Left ventricle myocardium inferior (tissue), 1 donor: ENCODE measurements around the gene AIG1. TPM values are rescaled to one million over a fixed set of nuclear protein-coding genes. Genes with fewer than 3 reads are reported as not detected.

ENCODE experiments used
- DNase-seq: peaks from one replicate; pipeline ENCODE4 v3.0.0-alpha.2; 2020
- H3K27ac ChIP-seq: fragments of 200-600 bp; replicated peaks from 2 replicates; pipeline ENCODE4 v1.8.0; 2021
- H3K27me3 ChIP-seq: fragments of 200-600 bp; 2 replicates; pipeline ENCODE4 v1.8.0; 2021; ENCODE audit warnings: low read depth
- H3K36me3 ChIP-seq: fragments of 200-600 bp; 2 replicates; pipeline ENCODE4 v1.8.0; 2021
- H3K4me1 ChIP-seq: fragments of 200-600 bp; 2 replicates; pipeline ENCODE4 v1.8.0; 2021
- H3K4me3 ChIP-seq: fragments of 200-600 bp; 2 replicates; pipeline ENCODE4 v1.8.0; 2021; ENCODE audit warnings: mild to moderate bottlenecking, moderate library complexity
- H3K9me3 ChIP-seq: fragments of 200-600 bp; replicated peaks from 2 replicates; pipeline ENCODE4 v1.8.0; 2021
- intact Hi-C: fragments of 100-400 bp; cut with micrococcal nuclease; formaldehyde crosslinking; loops from one replicate; pipeline ENCODE4 v1.11.0; 2022
- total RNA-seq: library from RNA; stranded (reverse); fragmentation: NEBNext Ultra II Directional; extraction: Animal tissue kit (Norgen Biotek cat#: 25700); gene quantifications from one replicate; pipeline ENCODE4 v1.2.1, GENCODE V29; 2021
- TF ChIP-seq, protein P1 (sequence below): fragments of 200-600 bp; IDR thresholded peaks from 2 replicates; pipeline ENCODE4 v1.8.0; 2021; ENCODE audit warnings: antibody characterized with exemption, mild to moderate bottlenecking, borderline replicate concordance
- donor health status: DM: no; HTN: yes; CAD: no; lungs with severe emphysema.

The AIG1 gene
- total RNA-seq, 1 donor from 2014 or later = 76.5 TPM

DNA sequence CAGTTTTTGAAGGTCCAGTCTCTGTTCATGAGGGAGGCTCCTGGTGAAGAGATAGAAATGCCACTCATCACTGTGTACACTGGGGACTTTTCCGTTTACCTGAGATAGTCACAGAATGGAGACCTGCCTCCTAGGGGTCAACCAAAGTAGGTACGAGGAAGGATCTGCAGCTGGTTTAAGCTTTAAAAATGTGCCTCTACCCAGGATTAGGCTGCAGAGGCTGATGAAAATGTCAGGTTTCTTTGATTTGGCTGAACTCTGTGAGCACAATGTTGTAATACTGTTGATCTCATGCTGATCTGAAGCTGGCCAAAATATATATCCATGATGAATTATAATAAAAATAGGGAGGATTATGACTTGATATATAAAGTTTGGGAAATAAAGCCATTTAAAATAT, 207.1 kb downstream of the AIG1 start:
- H3K4me3 ChIP-seq = no peak overlapping the region
- H3K36me3 ChIP-seq = no peaks in the 10 kb centered on the region
- no peak for DNase-seq
- H3K27ac ChIP-seq = no peak overlapping the region
- peaks cover 28% of the 10 kb centered on the region for H3K4me1 ChIP-seq
- no peaks in the 10 kb centered on the region for H3K9me3 ChIP-seq
- H3K27me3 ChIP-seq = no peaks in the 10 kb centered on the region
- intact Hi-C loops = no loop called here
- TF ChIP-seq, protein P1, sequence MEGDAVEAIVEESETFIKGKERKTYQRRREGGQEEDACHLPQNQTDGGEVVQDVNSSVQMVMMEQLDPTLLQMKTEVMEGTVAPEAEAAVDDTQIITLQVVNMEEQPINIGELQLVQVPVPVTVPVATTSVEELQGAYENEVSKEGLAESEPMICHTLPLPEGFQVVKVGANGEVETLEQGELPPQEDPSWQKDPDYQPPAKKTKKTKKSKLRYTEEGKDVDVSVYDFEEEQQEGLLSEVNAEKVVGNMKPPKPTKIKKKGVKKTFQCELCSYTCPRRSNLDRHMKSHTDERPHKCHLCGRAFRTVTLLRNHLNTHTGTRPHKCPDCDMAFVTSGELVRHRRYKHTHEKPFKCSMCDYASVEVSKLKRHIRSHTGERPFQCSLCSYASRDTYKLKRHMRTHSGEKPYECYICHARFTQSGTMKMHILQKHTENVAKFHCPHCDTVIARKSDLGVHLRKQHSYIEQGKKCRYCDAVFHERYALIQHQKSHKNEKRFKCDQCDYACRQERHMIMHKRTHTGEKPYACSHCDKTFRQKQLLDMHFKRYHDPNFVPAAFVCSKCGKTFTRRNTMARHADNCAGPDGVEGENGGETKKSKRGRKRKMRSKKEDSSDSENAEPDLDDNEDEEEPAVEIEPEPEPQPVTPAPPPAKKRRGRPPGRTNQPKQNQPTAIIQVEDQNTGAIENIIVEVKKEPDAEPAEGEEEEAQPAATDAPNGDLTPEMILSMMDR = no peak

DNA sequence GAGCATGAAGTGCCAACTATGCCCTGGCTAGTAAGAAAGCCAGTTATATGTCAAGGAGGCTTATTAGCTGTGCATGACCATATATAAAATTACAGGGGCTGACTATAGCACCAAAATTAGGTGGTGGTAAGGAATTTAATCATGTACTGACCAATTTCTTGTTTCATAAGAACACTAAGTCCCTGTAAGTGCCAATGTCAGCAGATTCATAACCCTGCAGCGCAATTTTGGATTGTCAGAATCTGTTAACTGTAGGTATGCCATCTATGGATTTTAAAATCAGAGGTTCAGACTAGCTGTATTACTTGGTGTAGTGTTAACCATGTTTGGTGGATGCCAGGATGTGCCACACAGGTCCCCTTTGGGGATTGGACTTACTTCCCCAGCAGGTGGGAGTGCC, 207.8 kb downstream of the AIG1 start:
- no peaks in the 10 kb centered on the region for H3K9me3 ChIP-seq
- TF ChIP-seq, protein P1 = no peak
- intact Hi-C loops = no loop called here

DNA sequence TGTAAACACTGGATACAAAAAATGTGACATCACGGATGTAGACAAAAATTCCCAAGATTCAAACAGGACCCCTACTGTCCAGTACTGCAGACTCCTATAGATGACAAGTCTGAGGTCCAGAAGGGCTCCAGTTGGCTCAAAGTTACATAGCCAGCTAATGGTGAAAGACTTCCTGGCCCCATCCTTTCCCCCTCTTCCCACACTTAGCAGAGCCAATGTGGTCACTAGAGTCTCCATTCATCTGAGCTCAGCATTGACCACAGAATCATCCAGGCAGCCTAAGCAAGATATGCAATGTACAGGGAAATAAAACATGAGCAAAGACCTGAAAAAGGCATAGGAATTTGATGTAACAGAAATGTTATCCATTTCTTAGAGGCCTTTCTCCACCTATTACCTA, 209.3 kb downstream of the AIG1 start:
- Histone ChIP-seq H3K27ac (no peak overlapping the region), H3K36me3 (no peaks in the 10 kb centered on the region), H3K4me1 (peaks cover 28% of the 10 kb centered on the region), H3K27me3 (no peaks in the 10 kb centered on the region), H3K9me3 (no peaks in the 10 kb centered on the region), H3K4me3 (no peak overlapping the region)
- TF ChIP-seq, protein P1 = no peak
- DNase-seq = no peak
- intact Hi-C loops = no loop called here

More for the DNA sequence above, 207.8 kb downstream of the AIG1 start:
- peaks cover 28% of the 10 kb centered on the region for H3K4me1 ChIP-seq
- no peak overlapping the region for H3K27ac ChIP-seq
- H3K4me3 ChIP-seq = no peak overlapping the region
- DNase-seq = no peak
- H3K27me3 ChIP-seq = no peaks in the 10 kb centered on the region
- H3K36me3 ChIP-seq = no peaks in the 10 kb centered on the region

DNA sequence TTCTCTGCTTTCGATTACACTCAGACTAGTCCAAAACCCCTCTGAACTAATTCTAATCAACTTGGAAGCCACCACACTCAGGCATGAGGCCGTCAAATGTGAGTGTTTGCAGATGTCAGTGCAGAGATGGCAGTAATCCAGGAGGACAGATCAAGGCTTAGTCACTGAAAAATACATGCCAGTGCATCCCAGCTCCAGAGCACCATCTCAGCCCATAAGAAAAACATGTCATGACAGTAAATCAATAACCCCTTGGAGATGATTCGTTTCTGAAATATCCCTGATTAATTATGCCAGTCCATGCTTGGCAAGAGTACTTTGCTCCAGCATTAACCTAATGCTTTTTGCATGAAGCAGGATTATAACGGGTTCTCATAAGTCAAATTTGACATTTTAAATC, 210.3 kb downstream of the AIG1 start:
- intact Hi-C loops = no loop called here
- Histone ChIP-seq H3K27me3 (no peaks in the 10 kb centered on the region), H3K4me3 (no peak overlapping the region), H3K9me3 (no peaks in the 10 kb centered on the region), H3K27ac (no peak overlapping the region), H3K36me3 (no peaks in the 10 kb centered on the region), H3K4me1 (peaks cover 28% of the 10 kb centered on the region)
- no peak for DNase-seq
- TF ChIP-seq, protein P1 = no peak

DNA sequence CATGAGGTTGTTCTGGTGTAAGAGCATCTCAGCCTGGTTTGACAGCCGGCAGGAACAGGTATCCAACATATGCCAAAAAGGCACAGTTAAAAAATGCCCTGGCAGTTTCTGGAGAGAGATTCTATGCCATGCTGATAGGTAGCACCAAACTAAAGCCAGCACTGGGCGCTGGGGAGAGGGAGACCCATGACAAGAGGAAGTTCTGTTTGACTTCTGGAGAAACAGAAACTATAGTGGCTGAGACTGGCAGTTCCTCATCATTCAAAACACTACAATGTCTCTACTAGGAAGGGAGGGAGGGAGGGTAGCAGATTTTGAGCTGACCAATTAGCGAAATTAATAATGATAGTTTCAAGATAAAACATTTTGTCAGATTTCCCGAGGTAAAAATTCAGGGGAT, 215.7 kb downstream of the AIG1 start:
- Histone ChIP-seq H3K4me3 (no peak overlapping the region), H3K36me3 (no peaks in the 10 kb centered on the region), H3K27me3 (no peaks in the 10 kb centered on the region), H3K4me1 (peaks cover 2% of the 10 kb centered on the region), H3K27ac (no peak overlapping the region), H3K9me3 (no peaks in the 10 kb centered on the region)
- intact Hi-C loops = no loop called here
- TF ChIP-seq, protein P1 = no peak
- DNase-seq = no peak

DNA sequence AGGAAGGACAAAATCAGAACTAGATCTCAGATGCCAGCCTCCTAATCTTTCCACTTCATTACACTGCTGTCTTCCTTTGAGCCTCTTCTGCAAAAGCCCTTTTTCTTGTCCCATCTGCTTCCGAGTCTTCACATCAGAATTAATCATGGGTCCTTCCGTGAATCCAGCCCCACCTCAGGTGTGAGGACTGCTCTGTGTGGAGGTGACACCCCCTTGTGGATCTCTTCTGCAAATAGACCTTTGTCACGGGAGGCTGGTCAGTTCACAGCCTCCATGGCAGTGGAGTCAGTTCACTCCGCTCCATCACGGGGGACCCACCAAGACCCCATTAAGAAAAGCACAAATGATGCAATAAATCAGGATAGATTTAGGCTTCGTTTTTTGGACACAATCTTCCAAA, 218.7 kb downstream of the AIG1 start:
- no peaks in the 10 kb centered on the region for H3K4me1 ChIP-seq
- H3K4me3 ChIP-seq = no peak overlapping the region
- H3K27ac ChIP-seq = no peak overlapping the region
- TF ChIP-seq, protein P1 = peak; percentile 55
- H3K36me3 ChIP-seq = no peaks in the 10 kb centered on the region
- H3K9me3 ChIP-seq = no peaks in the 10 kb centered on the region
- intact Hi-C loops = no loop called here
- H3K27me3 ChIP-seq = no peaks in the 10 kb centered on the region
- DNase-seq = no peak
